Adrenal gland (tissue), 12 donors: ENCODE data around the gene TBXAS1. TPM values are rescaled to one million over a fixed set of nuclear protein-coding genes. Genes with fewer than 3 reads are reported as not detected.

Experiments
- DNase-seq, 7 donors: peaks; one replicate each; pipeline ENCODE4 v3.0.0-alpha.2; 2019 to 2020
- H3K27ac ChIP-seq, 5 donors: fragments of 200-600 bp; sonication (generic) in 4 of 5; 1 replicate in 3 of 5; 2 replicates in 2 of 5; pipeline versions ENCODE4 v1.5.1 to v1.8.0; 2016 to 2020; ENCODE audit warnings: mild to moderate bottlenecking in 1 of 5
- H3K27me3 ChIP-seq: fragments of 200-600 bp; 2 replicates; pipeline ENCODE4 v1.8.0; 2021
- H3K36me3 ChIP-seq, 2 donors: fragments of 200-600 bp; replicated peaks in 1 of 2; 1 replicate in 1 of 2; 2 replicates in 1 of 2; pipeline versions ENCODE4 v1.5.1 to v1.8.0; 2018 to 2022
- H3K4me1 ChIP-seq, 2 donors: fragments of 200-600 bp; replicated peaks in 1 of 2; 1 replicate in 1 of 2; 2 replicates in 1 of 2; pipeline versions ENCODE4 v1.5.1 to v1.8.0; 2018 to 2021
- H3K4me3 ChIP-seq, 4 donors: fragments of 200-600 bp; sonication (generic) in 3 of 4; one replicate each; pipeline ENCODE4 v1.5.1; 2016 to 2018
- H3K9me3 ChIP-seq, 3 donors: fragments of 200-600 bp; sonication (generic) in 1 of 3; replicated peaks in 1 of 3; 1 replicate in 2 of 3; 2 replicates in 1 of 3; pipeline versions ENCODE4 v1.5.1 to v1.8.0; 2016 to 2021
- CTCF ChIP-seq, 6 experiments: fragments of 450-650 bp in 4 of 6; fragments of 200-600 bp in 2 of 6; sonication (generic) in 1 of 6; IDR thresholded peaks; 1 replicate in 5 of 6; 2 replicates in 1 of 6; pipeline versions ENCODE4 v1.5.1 to v1.8.0; 2016 to 2021; ENCODE audit warnings: antibody characterized with exemption in 6 of 6, mild to moderate bottlenecking in 2 of 6, moderate library complexity in 1 of 6
- POLR2A ChIP-seq, 2 donors: fragments of 450-650 bp; IDR thresholded peaks; one replicate each; pipeline ENCODE4 v1.6.1; 2017; ENCODE audit warnings: antibody characterized with exemption in 2 of 2, mild to moderate bottlenecking in 2 of 2, moderate library complexity in 1 of 2
- WGBS, 4 donors: extraction: QIAGEN DNeasy Blood & Tissue Kit in 2 of 4; methylation state at CpG; one replicate each; pipeline versions ENCODE4 v1.1.5 to v1.1.7; 2013 to 2017; 5-methylcytosine and 5-hydroxymethylcytosine counted together
- intact Hi-C, 2 donors: fragments of 100-400 bp; cut with DNase I; formaldehyde crosslinking; loops; one replicate each; pipeline versions ENCODE4 v1.14.1 to v1.15.0; 2022 to 2023
- polyA plus RNA-seq, 3 donors: library from polyadenylated mRNA; stranded (reverse); fragments of 200-250 nt in 2 of 3; fragments of 350-450 nt in 1 of 3; fragmentation: Illumina TruSeq in 1 of 3; extraction: RNeasy Lipid Tissue Mini Kit (QIAGEN cat#74804) in 1 of 3; gene quantifications; one replicate each; pipeline ENCODE4 v1.2.3, GENCODE V29; 2013 to 2014
- total RNA-seq, 9 donors: library from RNA; depleted of rRNA in 4 of 9; stranded (reverse); fragments of >200 nt in 4 of 9; fragments of 120-200 nt in 1 of 9; fragmentation: NEBNext Ultra II Directional in 1 of 9; extraction: Animal tissue kit (Norgen Biotek cat#: 25700) in 1 of 9; gene quantifications; one replicate each; pipeline versions ENCODE4 v1.1.0 to v1.2.4, GENCODE V29; 2013 to 2023
- donor health status: healthy with polysubstance abuse.
- donor health status: Bipolar disorder and iron deficiency.
- donor health status: DM: yes; HTN: yes; CAD: no.
- donor health status: DM: no; HTN: no; CAD: no.
- donor health status: DM: no; HTN: no; CAD: no.
- donor health status: DM: yes; HTN: yes; CAD: no.

The TBXAS1 gene
- total and polyA plus RNA-seq, 12 donors: 9.0 to 87.0 (median 27.3) TPM

GRCh38 chr7:139955109-139955820 is 126.2 kb downstream of the TBXAS1 start:
- H3K4me1 ChIP-seq: no peaks in the 10 kb centered on the region
- no peak for DNase-seq
- H3K4me3 ChIP-seq: no peak overlapping the region
- no peak for TF ChIP-seq CTCF (IDR thresholded peaks at IDR 0.05)
- no peak for TF ChIP-seq POLR2A (IDR thresholded peaks at IDR 0.05)
- H3K36me3 ChIP-seq: no peaks in the 10 kb centered on the region
- WGBS, 4 donors: 88 to 95% (median 90%) methylated on average over 5 to 17 of the region's 17 CpGs
- no peaks in the 10 kb centered on the region for H3K9me3 ChIP-seq
- H3K27ac ChIP-seq: no peak overlapping the region
- no peaks in the 10 kb centered on the region for H3K27me3 ChIP-seq
- intact Hi-C loops: no loop called here

GRCh38 chr7:139958599-139959284 is 129.7 kb downstream of the TBXAS1 start:
- WGBS, 4 donors: 88 to 92% (median 90%) methylated on average over 13 to 14 of the region's 14 CpGs
- intact Hi-C loops: no loop called here
- Histone ChIP-seq H3K27me3 (no peaks in the 10 kb centered on the region), H3K4me3 (no peak overlapping the region), H3K36me3 (no peaks in the 10 kb centered on the region), H3K4me1 (no peaks in the 10 kb centered on the region), H3K27ac (no peak overlapping the region), H3K9me3 (no peaks in the 10 kb centered on the region)
- no peak for TF ChIP-seq CTCF (IDR thresholded peaks at IDR 0.05)
- TF ChIP-seq POLR2A (IDR thresholded peaks at IDR 0.05): no peak
- no peak for DNase-seq

- Histone ChIP-seq H3K4me3 (no peak overlapping the region), H3K27me3 (no peaks in the 10 kb centered on the region), H3K9me3 (no peaks in the 10 kb centered on the region), H3K4me1 (no peaks in the 10 kb centered on the region), H3K36me3 (no peaks in the 10 kb centered on the region), H3K27ac (no peak overlapping the region)
- DNase-seq: no peak
- intact Hi-C loops: no loop called here
- TF ChIP-seq CTCF (IDR thresholded peaks at IDR 0.05) (no peak), POLR2A (IDR thresholded peaks at IDR 0.05) (no peak)
- 70 to 79% (median 72%) methylated on average over 6 of the region's 6 CpGs for WGBS, 4 donors
Observed at GRCh38 chr7:139959285-139959628, 130.2 kb downstream of the TBXAS1 start.

GRCh38 chr7:139959718-139960117 is 130.7 kb downstream of the TBXAS1 start:
- H3K36me3 ChIP-seq: no peaks in the 10 kb centered on the region
- intact Hi-C loops: no loop called here
- no peaks in the 10 kb centered on the region for H3K9me3 ChIP-seq
- no peak overlapping the region for H3K4me3 ChIP-seq
- H3K27ac ChIP-seq: no peak overlapping the region
- WGBS, 4 donors: 85 to 89% (median 86%) methylated on average over 4 to 5 of the region's 5 CpGs
- DNase-seq: no peak
- no peak for TF ChIP-seq CTCF (IDR thresholded peaks at IDR 0.05)
- TF ChIP-seq POLR2A (IDR thresholded peaks at IDR 0.05): no peak
- H3K4me1 ChIP-seq: no peaks in the 10 kb centered on the region
- no peaks in the 10 kb centered on the region for H3K27me3 ChIP-seq
